ENCODE measurements around the gene EIF4B.

DNA sequence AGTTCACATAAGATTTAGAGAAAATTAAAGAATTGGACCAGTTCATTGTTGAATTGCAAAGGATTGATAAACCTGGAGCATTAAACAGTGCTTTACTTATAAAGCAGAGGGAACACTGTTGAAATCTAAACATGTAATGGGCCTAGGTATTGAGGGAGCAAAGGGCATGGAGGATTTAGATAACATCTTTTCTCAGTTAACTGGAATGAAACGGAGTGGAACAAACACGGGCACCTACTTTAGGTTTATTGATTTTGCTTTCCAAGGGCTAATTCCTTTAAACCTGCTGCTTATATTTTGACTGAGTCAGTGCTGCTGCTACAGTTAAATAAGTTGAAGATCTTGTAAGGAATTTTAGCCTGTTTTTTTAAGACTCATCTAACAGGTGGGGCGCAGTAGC lies 5.6 kb downstream of the EIF4B start:
- no peak for TF ChIP-seq CSDC2 (CRISPR knock-in tag; IDR thresholded peaks at IDR 0.05)
- TF ChIP-seq PATZ1 (CRISPR knock-in tag; IDR thresholded peaks at IDR 0.05; ENCODE audit: borderline replicate concordance), result no peak
- TF ChIP-seq RARB (CRISPR knock-in tag; IDR thresholded peaks at IDR 0.05), result no peak
- no peak for TF ChIP-seq SNAI2 (CRISPR knock-in tag; IDR thresholded peaks at IDR 0.05)
- no peak for TF ChIP-seq ZFP3 (CRISPR knock-in tag; IDR thresholded peaks at IDR 0.05)

Measured in SK-N-SH treated with all-trans-retinoic acid at 6 μM for 48 hours (cell line).